HCT116 (cell line): Measurements from ENCODE around the gene FGF14. TPM values are rescaled to one million over a fixed set of nuclear protein-coding genes. Genes with fewer than 3 reads are reported as not detected.

Experiments
- ATAC-seq: fragments of 200-7000 bp; cut with Tn5 transposase; 2 replicates; pipeline ENCODE4 v1.9.1; 2020; ENCODE audit warnings: mild to moderate bottlenecking, moderate library complexity
- BruUV-seq: library from RNA; stranded (reverse); fragments of 400-500 nt; replicated peaks from 2 replicates; lab custom pipeline; 2021; lab: Mats Ljungman, UMichigan
- CTCF ChIA-PET: fragments of 300-600 bp; sonication (Branson Sonifier 250); formaldehyde crosslinking; loops from one replicate; lab custom pipeline; 2021; ENCODE audit warnings: antibody characterized with exemption; lab: Charles Lee
- POLR2A ChIA-PET: fragments of 300-600, 350-600 bp; sonication (Branson Sonifier 250); formaldehyde crosslinking; loops from one replicate; lab custom pipeline; 2021; ENCODE audit warnings: antibody characterized with exemption; lab: Charles Lee
- RAD21 ChIA-PET, 2 experiments: fragments of 300-600 bp; sonication (Branson Sonifier 250); formaldehyde crosslinking; loops; one replicate each; lab custom pipeline; 2023; ENCODE audit warnings: low total read pairs in 2 of 2; ENCODE audit not compliant: uncharacterized antibody in 2 of 2, unreplicated experiment in 2 of 2, low non-redundant PET in 1 of 2; lab: Charles Lee
- DNase-seq: peaks from one replicate; pipeline ENCODE4 v3.0.0-alpha.2; 2010; ENCODE audit warnings: low read depth, low spot score
- H2AFZ ChIP-seq: fragments of 200-600 bp; shearing (Covaris generic), sonication (generic); 2 replicates; pipeline ENCODE4 v1.6.1; 2017; ENCODE audit warnings: low read depth, mixed run types, mixed read lengths, antibody characterized with exemption, low read length; ENCODE audit not compliant: poor library complexity, severe bottlenecking
- H3K27ac ChIP-seq: 2 replicates; pipeline ENCODE4 v1.5.1; 2012; ENCODE audit warnings: low read depth, low read length
- H3K27me3 ChIP-seq: fragments of 200-600 bp; sonication (generic); 2 replicates; pipeline ENCODE4 v1.6.1; 2016; ENCODE audit warnings: mixed run types, low read length, mixed read lengths; ENCODE audit not compliant: insufficient read depth
- H3K36me3 ChIP-seq, 2 experiments: fragments of 200-500 bp in 1 of 2; fragments of 200-600 bp in 1 of 2; sonication (Bioruptor generic) in 1 of 2; sonication (generic) in 1 of 2; 2 replicates each; pipeline versions ENCODE4 v1.5.1 to v1.6.1; 2014 to 2016; ENCODE audit warnings: low read length in 2 of 2, inconsistent platforms in 1 of 2, mixed read lengths in 1 of 2, mixed run types in 1 of 2; ENCODE audit not compliant: insufficient read depth in 2 of 2, control insufficient read depth in 1 of 2
- H3K4me1 ChIP-seq, 2 experiments: fragments of 200-600 bp in 1 of 2; sonication (generic) in 1 of 2; 2 replicates each; pipeline versions ENCODE4 v1.5.1 to v1.6.1; 2012 to 2017; ENCODE audit warnings: low read length in 2 of 2, inconsistent platforms in 1 of 2, mild to moderate bottlenecking in 1 of 2, mixed read lengths in 1 of 2, mixed run types in 1 of 2, moderate library complexity in 1 of 2; ENCODE audit not compliant: insufficient read depth in 2 of 2, control insufficient read depth in 1 of 2
- H3K4me2 ChIP-seq: fragments of 200-600 bp; sonication (generic); 2 replicates; pipeline ENCODE4 v1.6.1; 2017; ENCODE audit warnings: mixed run types, low read length, mixed read lengths
- H3K4me3 ChIP-seq, 2 experiments: fragments of 200-600 bp in 1 of 2; sonication (generic) in 1 of 2; replicated peaks in 1 of 2; 2 replicates each; pipeline ENCODE4 v1.5.1; 2011 to 2016; ENCODE audit warnings: low read length in 2 of 2, control low read depth in 1 of 2, low read depth in 1 of 2, mild to moderate bottlenecking in 1 of 2, mixed read lengths in 1 of 2, mixed run types in 1 of 2
- H3K79me2 ChIP-seq: fragments of 200-600 bp; sonication (generic); 2 replicates; pipeline ENCODE4 v1.6.1; 2017; ENCODE audit warnings: mild to moderate bottlenecking, mixed run types, low read length, moderate library complexity, mixed read lengths; ENCODE audit not compliant: insufficient read depth
- H3K9ac ChIP-seq: fragments of 200-600 bp; sonication (generic); 2 replicates; pipeline ENCODE4 v1.6.1; 2016; ENCODE audit warnings: low read length, mixed read lengths
- H3K9me2 ChIP-seq: fragments of 200-600 bp; sonication (generic), shearing (Covaris generic); 2 replicates; pipeline ENCODE4 v1.6.1; 2017; ENCODE audit warnings: mixed run types, mild to moderate bottlenecking, moderate library complexity; ENCODE audit not compliant: insufficient read depth
- H3K9me3 ChIP-seq, 2 experiments: fragments of 200-500 bp in 1 of 2; fragments of 200-600 bp in 1 of 2; sonication (Bioruptor generic) in 1 of 2; sonication (generic) in 1 of 2; 2 replicates each; pipeline ENCODE4 v1.6.1; 2014 to 2017; ENCODE audit warnings: low read length in 2 of 2, mixed read lengths in 2 of 2, inconsistent platforms in 1 of 2, low read depth in 1 of 2, mild to moderate bottlenecking in 1 of 2, mixed run types in 1 of 2, moderate library complexity in 1 of 2; ENCODE audit not compliant: control insufficient read depth in 1 of 2, insufficient read depth in 1 of 2
- H4K20me1 ChIP-seq: fragments of 200-600 bp; sonication (generic), shearing (Covaris generic); 2 replicates; pipeline ENCODE4 v1.6.1; 2017; ENCODE audit warnings: mixed run types, mild to moderate bottlenecking, moderate library complexity; ENCODE audit not compliant: insufficient read depth
- CEBPB ChIP-seq: IDR thresholded peaks from 2 replicates; pipeline ENCODE4 v1.6.1; 2012; ENCODE audit warnings: low read depth
- EGR1 ChIP-seq: IDR thresholded peaks from 2 replicates; pipeline ENCODE4 v1.6.1; 2012; ENCODE audit warnings: low read depth
- ELF1 ChIP-seq: IDR thresholded peaks from 2 replicates; pipeline ENCODE4 v1.6.1; 2012; ENCODE audit warnings: low read depth, borderline replicate concordance
- EZH2 ChIP-seq: fragments of 200-600 bp; sonication (generic); IDR thresholded peaks from 2 replicates; pipeline ENCODE4 v1.6.1; 2017; ENCODE audit warnings: antibody characterized with exemption, mixed run types
- FOSL1 ChIP-seq: IDR thresholded peaks from 2 replicates; pipeline ENCODE4 v1.6.1; 2012; ENCODE audit warnings: low read depth
- POLR2A ChIP-seq: IDR thresholded peaks from 2 replicates; pipeline ENCODE4 v1.7.0; 2011; ENCODE audit warnings: borderline replicate concordance; ENCODE audit not compliant: insufficient read depth, insufficient read length; ENCODE audit errors: extremely low read depth
- YY1 ChIP-seq: IDR thresholded peaks from 2 replicates; pipeline ENCODE4 v1.6.1; 2011; ENCODE audit warnings: low read length, low read depth, moderate library complexity, mild to moderate bottlenecking; ENCODE audit not compliant: insufficient replicate concordance; ENCODE audit errors: extremely low read depth
- ZNF274 ChIP-seq: fragments of 200-500 bp; sonication (Bioruptor generic); IDR thresholded peaks from 2 replicates; pipeline ENCODE4 v1.6.1; 2014; ENCODE audit warnings: mild to moderate bottlenecking, low read depth, low read length, inconsistent platforms
- intact Hi-C: fragments of 100-400 bp; cut with micrococcal nuclease; formaldehyde crosslinking; loops from 2 replicates; pipeline ENCODE4 v1.10.0; 2022
- total RNA-seq: library from RNA; stranded (reverse); gene quantifications from one replicate; pipeline ENCODE4 v1.2.1, GENCODE V29; 2021; ENCODE audit not compliant: unreplicated experiment
- TF ChIP-seq, protein P1 (sequence below), 3 experiments: fragments of 200-600 bp in 1 of 3; sonication (generic) in 1 of 3; IDR thresholded peaks in 2 of 3; conservative IDR thresholded peaks in 1 of 3; 2 replicates each; pipeline ENCODE4 v1.5.1; 2012 to 2017; ENCODE audit warnings: low read depth in 2 of 3, low read length in 2 of 3, antibody characterized with exemption in 1 of 3, borderline replicate concordance in 1 of 3, control low read depth in 1 of 3, mild to moderate bottlenecking in 1 of 3, mixed read lengths in 1 of 3, mixed run types in 1 of 3, moderate library complexity in 1 of 3; ENCODE audit not compliant: insufficient read depth in 1 of 3
- TF ChIP-seq, protein P2 (sequence below): IDR thresholded peaks from 2 replicates; pipeline ENCODE4 v1.6.1; 2011; ENCODE audit warnings: mild to moderate bottlenecking, low read length, moderate library complexity; ENCODE audit not compliant: insufficient replicate concordance; ENCODE audit errors: extremely low read depth

Gene FGF14
- total RNA-seq, 1 experiment from 2014 or later = not detected

DNA sequence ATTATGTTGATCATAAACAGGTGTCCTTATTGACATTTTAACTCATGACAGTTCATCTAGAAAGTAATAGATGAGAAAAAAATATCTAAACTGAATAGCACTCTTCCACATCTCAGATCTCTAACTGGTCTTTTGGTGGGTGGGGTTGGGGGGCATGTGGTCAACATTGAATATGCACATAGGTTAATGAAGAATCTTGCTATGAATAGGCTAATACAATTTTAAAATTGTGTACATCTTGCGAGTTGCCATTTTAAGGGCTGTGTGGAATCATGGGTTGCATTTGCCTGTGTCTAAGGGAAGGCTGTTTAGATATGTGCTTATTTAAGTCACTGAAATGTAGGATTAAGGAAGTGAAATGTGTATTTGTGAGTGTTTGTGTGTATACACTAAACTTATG lies 603.4 kb downstream of the FGF14 start:
- H4K20me1 ChIP-seq = no peaks in the 10 kb centered on the region
- no peak overlapping the region for H3K27ac ChIP-seq
- intact Hi-C loops = no loop called here
- TF ChIP-seq FOSL1 (no peak), EZH2 (no peak), ZNF274 (no peak), EGR1 (no peak), CEBPB (no peak), YY1 (no peak), ELF1 (no peak), POLR2A (no peak)
- TF ChIP-seq, protein P1, sequence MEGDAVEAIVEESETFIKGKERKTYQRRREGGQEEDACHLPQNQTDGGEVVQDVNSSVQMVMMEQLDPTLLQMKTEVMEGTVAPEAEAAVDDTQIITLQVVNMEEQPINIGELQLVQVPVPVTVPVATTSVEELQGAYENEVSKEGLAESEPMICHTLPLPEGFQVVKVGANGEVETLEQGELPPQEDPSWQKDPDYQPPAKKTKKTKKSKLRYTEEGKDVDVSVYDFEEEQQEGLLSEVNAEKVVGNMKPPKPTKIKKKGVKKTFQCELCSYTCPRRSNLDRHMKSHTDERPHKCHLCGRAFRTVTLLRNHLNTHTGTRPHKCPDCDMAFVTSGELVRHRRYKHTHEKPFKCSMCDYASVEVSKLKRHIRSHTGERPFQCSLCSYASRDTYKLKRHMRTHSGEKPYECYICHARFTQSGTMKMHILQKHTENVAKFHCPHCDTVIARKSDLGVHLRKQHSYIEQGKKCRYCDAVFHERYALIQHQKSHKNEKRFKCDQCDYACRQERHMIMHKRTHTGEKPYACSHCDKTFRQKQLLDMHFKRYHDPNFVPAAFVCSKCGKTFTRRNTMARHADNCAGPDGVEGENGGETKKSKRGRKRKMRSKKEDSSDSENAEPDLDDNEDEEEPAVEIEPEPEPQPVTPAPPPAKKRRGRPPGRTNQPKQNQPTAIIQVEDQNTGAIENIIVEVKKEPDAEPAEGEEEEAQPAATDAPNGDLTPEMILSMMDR (IDR thresholded peaks at IDR 0.05 in 2 of 3, conservative IDR thresholded peaks at IDR 0.05 in 1 of 3; ENCODE audit: borderline replicate concordance in 1 of 3, insufficient read depth in 1 of 3, low read depth in 2 of 3, low read length in 2 of 3) = no peak
- TF ChIP-seq, protein P2, sequence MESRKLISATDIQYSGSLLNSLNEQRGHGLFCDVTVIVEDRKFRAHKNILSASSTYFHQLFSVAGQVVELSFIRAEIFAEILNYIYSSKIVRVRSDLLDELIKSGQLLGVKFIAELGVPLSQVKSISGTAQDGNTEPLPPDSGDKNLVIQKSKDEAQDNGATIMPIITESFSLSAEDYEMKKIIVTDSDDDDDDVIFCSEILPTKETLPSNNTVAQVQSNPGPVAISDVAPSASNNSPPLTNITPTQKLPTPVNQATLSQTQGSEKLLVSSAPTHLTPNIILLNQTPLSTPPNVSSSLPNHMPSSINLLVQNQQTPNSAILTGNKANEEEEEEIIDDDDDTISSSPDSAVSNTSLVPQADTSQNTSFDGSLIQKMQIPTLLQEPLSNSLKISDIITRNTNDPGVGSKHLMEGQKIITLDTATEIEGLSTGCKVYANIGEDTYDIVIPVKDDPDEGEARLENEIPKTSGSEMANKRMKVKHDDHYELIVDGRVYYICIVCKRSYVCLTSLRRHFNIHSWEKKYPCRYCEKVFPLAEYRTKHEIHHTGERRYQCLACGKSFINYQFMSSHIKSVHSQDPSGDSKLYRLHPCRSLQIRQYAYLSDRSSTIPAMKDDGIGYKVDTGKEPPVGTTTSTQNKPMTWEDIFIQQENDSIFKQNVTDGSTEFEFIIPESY = no peak
- H3K9me2 ChIP-seq = no peaks in the 10 kb centered on the region
- no peak overlapping the region for H3K4me3 ChIP-seq
- ChIA-PET POLR2A (no interaction called here), RAD21 (no interaction called here), CTCF (interaction anchor here (0.7 kb wide), 1 partner anchor 10 kb away, joined by 3 read pairs; no protein-coding TSS in a partner anchor)
- no peak overlapping the region for H2AFZ ChIP-seq
- DNase-seq = no peak
- ATAC-seq = no peak
- no peak overlapping the region for H3K9ac ChIP-seq
- no peaks in the 10 kb centered on the region for H3K79me2 ChIP-seq
- H3K27me3 ChIP-seq = no peaks in the 10 kb centered on the region
- no peak overlapping the region for H3K4me2 ChIP-seq
- BruUV-seq = no TSS peak
- H3K4me1 ChIP-seq = no peaks in the 10 kb centered on the region
- no peaks in the 10 kb centered on the region for H3K36me3 ChIP-seq
- H3K9me3 ChIP-seq = peaks cover 0 to 11% of the 10 kb centered on the region in 2 experiments; a peak in 2 of 4 replicates
